CD4-positive, alpha-beta T cell (primary cell): Measurements from ENCODE around the gene MNAT1. TPM values are rescaled to one million over a fixed set of nuclear protein-coding genes. Genes with fewer than 3 reads are reported as not detected.

Source experiments
- ATAC-seq: fragments of 200-7000 bp; cut with Tn5 transposase; one replicate; pipeline ENCODE4 v1.10.0; 2022; ENCODE audit warnings: mild to moderate bottlenecking; ENCODE audit not compliant: poor library complexity
- CTCF ChIA-PET: fragments of 350-600 bp; sonication (Branson Sonifier 250); formaldehyde crosslinking; loops from one replicate; lab custom pipeline; 2021; ENCODE audit warnings: antibody characterized with exemption, inconsistent platforms; lab: Charles Lee
- POLR2A ChIA-PET: fragments of 350-600 bp; sonication (Branson Sonifier 250); formaldehyde crosslinking; loops from one replicate; lab custom pipeline; 2021; ENCODE audit warnings: antibody characterized with exemption, inconsistent platforms; lab: Charles Lee
- DNase-seq, 14 experiments: peaks; one replicate each; pipeline ENCODE4 v3.0.0-alpha.2; 2013 to 2020; ENCODE audit warnings: mixed read lengths in 2 of 14
- H3K27ac ChIP-seq, 2 donors: one replicate each; pipeline versions ENCODE4 v1.5.1 to v1.7.0; 2013; ENCODE audit warnings: low read length in 2 of 2, low read depth in 1 of 2, mild to moderate bottlenecking in 1 of 2
- H3K27me3 ChIP-seq, 2 experiments: 1 replicate in 1 of 2; 2 replicates in 1 of 2; pipeline versions ENCODE4 v1.6.1 to v1.7.0; 2013; ENCODE audit warnings: low read length in 2 of 2, control low read depth in 1 of 2, mild to moderate bottlenecking in 1 of 2, moderate library complexity in 1 of 2; ENCODE audit not compliant: insufficient read depth in 2 of 2, control insufficient read depth in 1 of 2
- H3K36me3 ChIP-seq: one replicate; pipeline ENCODE4 v1.6.1; 2013; ENCODE audit warnings: low read length, control low read depth; ENCODE audit not compliant: insufficient read depth
- H3K4me1 ChIP-seq: one replicate; pipeline ENCODE4 v1.6.1; 2013; ENCODE audit warnings: low read length, control low read depth; ENCODE audit not compliant: insufficient read depth
- H3K4me3 ChIP-seq: one replicate; pipeline ENCODE4 v1.5.1; 2013; ENCODE audit warnings: mild to moderate bottlenecking, low read length, moderate library complexity
- H3K9me3 ChIP-seq, 2 experiments: 1 replicate in 1 of 2; 2 replicates in 1 of 2; pipeline versions ENCODE4 v1.6.1 to v1.7.0; 2013; ENCODE audit warnings: low read length in 2 of 2, mild to moderate bottlenecking in 2 of 2, control low read depth in 1 of 2, moderate library complexity in 1 of 2; ENCODE audit not compliant: control insufficient read depth in 1 of 2, insufficient read depth in 1 of 2
- H3K27ac Mint-ChIP-seq: one replicate; pipeline ENCODE4 v1.8.0; 2020; ENCODE audit warnings: mixed read lengths
- H3K27me3 Mint-ChIP-seq: one replicate; pipeline ENCODE4 v1.8.0; 2021; ENCODE audit warnings: mixed read lengths
- H3K36me3 Mint-ChIP-seq: one replicate; pipeline ENCODE4 v1.8.0; 2021; ENCODE audit warnings: low read depth, mixed read lengths
- H3K4me1 Mint-ChIP-seq: one replicate; pipeline ENCODE4 v1.8.0; 2021; ENCODE audit warnings: low read depth, mixed read lengths
- H3K4me3 Mint-ChIP-seq: one replicate; pipeline ENCODE4 v1.8.0; 2020; ENCODE audit warnings: mild to moderate bottlenecking, mixed read lengths
- H3K9me3 Mint-ChIP-seq: one replicate; pipeline ENCODE4 v1.8.0; 2020; ENCODE audit warnings: mixed read lengths
- CTCF ChIP-seq: fragments of 200-600 bp; IDR thresholded peaks from one replicate; pipeline ENCODE4 v1.8.0; 2022; ENCODE audit warnings: antibody characterized with exemption, mild to moderate bottlenecking
- intact Hi-C, 2 experiments: fragments of 100-400 bp; cut with DNase I in 1 of 2; cut with micrococcal nuclease in 1 of 2; formaldehyde crosslinking; loops; one replicate each; pipeline versions ENCODE4 v1.15.1 to v1.9.0; 2023 to 2025; cut with DNase I, micrococcal nuclease
- total RNA-seq, 174 experiments: library from RNA in 2 of 174; stranded (reverse) in 2 of 174; gene quantifications; one replicate each; pipeline ENCODE4 v1.2.3 and lab custom pipeline; 2021 to 2026

Gene MNAT1
- total RNA-seq, 2 experiments from 2014 or later: 15.4 to 15.9 TPM

- Histone ChIP-seq H3K4me1 (peaks cover 4% of the 10 kb centered on the region), H3K27me3 (no peaks in the 10 kb centered on the region), H3K4me3 (no peak overlapping the region), H3K27ac (no peak overlapping the region), H3K9me3 (no peaks in the 10 kb centered on the region), H3K36me3 (no peaks in the 10 kb centered on the region)
- DNase-seq (no peak), ATAC-seq (no peak)
- no peak for TF ChIP-seq CTCF
- ChIA-PET CTCF (interaction anchor here (1.1 kb wide), 1 partner anchor 15 kb away, joined by 4 read pairs; no protein-coding TSS in a partner anchor), POLR2A (no interaction called here)
- Mint-ChIP-seq H3K4me3 (no peak overlapping the region), H3K4me1 (peaks cover 41% of the 10 kb centered on the region), H3K9me3 (no peaks in the 10 kb centered on the region), H3K27ac (no peak overlapping the region), H3K27me3 (peaks cover 5% of the 10 kb centered on the region), H3K36me3 (no peaks in the 10 kb centered on the region)
- intact Hi-C loops: no loop called here
Observed at GRCh38 chr14:60760644-60761364, 26.2 kb downstream of the MNAT1 start.

- Histone ChIP-seq H3K27me3 (no peaks in the 10 kb centered on the region), H3K36me3 (no peaks in the 10 kb centered on the region), H3K4me3 (no peak overlapping the region), H3K4me1 (no peaks in the 10 kb centered on the region), H3K27ac (no peak overlapping the region), H3K9me3 (no peaks in the 10 kb centered on the region)
- H3K9me3 Mint-ChIP-seq: no peaks in the 10 kb centered on the region
- CTCF ChIA-PET: no interaction called here
- peaks cover 16% of the 10 kb centered on the region for H3K4me1 Mint-ChIP-seq
- peaks cover 4% of the 10 kb centered on the region for H3K36me3 Mint-ChIP-seq
- ATAC-seq (no peak), DNase-seq (no peak)
- intact Hi-C loops: no loop called here
- no peak overlapping the region for H3K4me3 Mint-ChIP-seq
- POLR2A ChIA-PET: no interaction called here
- H3K27me3 Mint-ChIP-seq: no peaks in the 10 kb centered on the region
- H3K27ac Mint-ChIP-seq: no peak overlapping the region
- no peak for TF ChIP-seq CTCF
Observed at GRCh38 chr14:60768602-60769001, 34.0 kb downstream of the MNAT1 start.

- no peak overlapping the region for H3K4me3 Mint-ChIP-seq
- H3K27me3 Mint-ChIP-seq: no peaks in the 10 kb centered on the region
- H3K27ac ChIP-seq: no peak overlapping the region
- H3K9me3 ChIP-seq: no peaks in the 10 kb centered on the region
- no peaks in the 10 kb centered on the region for H3K27me3 ChIP-seq
- ATAC-seq (no peak), DNase-seq (no peak)
- intact Hi-C loops: no loop called here
- H3K36me3 Mint-ChIP-seq: peaks cover 4% of the 10 kb centered on the region
- peaks cover 16% of the 10 kb centered on the region for H3K4me1 Mint-ChIP-seq
- CTCF ChIA-PET: no interaction called here
- H3K36me3 ChIP-seq: no peaks in the 10 kb centered on the region
- no peak overlapping the region for H3K4me3 ChIP-seq
- POLR2A ChIA-PET: no interaction called here
- TF ChIP-seq CTCF: no peak
- no peak overlapping the region for H3K27ac Mint-ChIP-seq
- no peaks in the 10 kb centered on the region for H3K4me1 ChIP-seq
- no peaks in the 10 kb centered on the region for H3K9me3 Mint-ChIP-seq
Observed at GRCh38 chr14:60771117-60771516, 36.6 kb downstream of the MNAT1 start.
